Activated effector memory CD4-positive, alpha-beta T cell treated with Interleukin-2 at 50 U/mL for 16 hours (primary cell): ENCODE measurements around the gene MAPK8IP1.
A peak's percentile ranks its signal among the peaks of the same experiment; 100 is the strongest.

Experiments used
- DNase-seq: peaks from one replicate; pipeline ENCODE4 v3.0.0-alpha.2; 2020

The MAPK8IP1 gene

GRCh38 chr11:45928535-45929215, 43.2 kb downstream of the MAPK8IP1 start:
- no peak for DNase-seq

GRCh38 chr11:45929486-45930030, 44.1 kb downstream of the MAPK8IP1 start:
- no peak for DNase-seq

- DNase-seq: peak; percentile 34
These were observed 44.8 kb downstream of the MAPK8IP1 start for GRCh38 chr11:45930031-45930794.

GRCh38 chr11:45930951-45931570, 45.6 kb downstream of the MAPK8IP1 start:
- no peak for DNase-seq

- DNase-seq: no peak
These were observed 46.3 kb downstream of the MAPK8IP1 start for GRCh38 chr11:45931739-45932138.

GRCh38 chr11:45932217-45932616, 46.8 kb downstream of the MAPK8IP1 start:
- no peak for DNase-seq

GRCh38 chr11:45933131-45933831, 47.8 kb downstream of the MAPK8IP1 start:
- no peak for DNase-seq

- DNase-seq: no peak
These were observed 48.6 kb downstream of the MAPK8IP1 start for GRCh38 chr11:45933846-45934579.

- DNase-seq: no peak
These were observed 49.3 kb downstream of the MAPK8IP1 start for GRCh38 chr11:45934580-45935318.

- no peak for DNase-seq
These were observed 50.1 kb downstream of the MAPK8IP1 start for GRCh38 chr11:45935349-45936064.

- DNase-seq: no peak
These were observed 51.1 kb downstream of the MAPK8IP1 start for GRCh38 chr11:45936511-45937054.

GRCh38 chr11:45937916-45938315, 52.5 kb downstream of the MAPK8IP1 start:
- DNase-seq: no peak

- DNase-seq: no peak
These were observed 54.4 kb downstream of the MAPK8IP1 start for GRCh38 chr11:45939836-45940235.

GRCh38 chr11:45941285-45941684, 55.8 kb downstream of the MAPK8IP1 start:
- DNase-seq: no peak

- no peak for DNase-seq
These were observed 56.9 kb downstream of the MAPK8IP1 start for GRCh38 chr11:45942381-45942780.

- no peak for DNase-seq
These were observed 60.0 kb downstream of the MAPK8IP1 start for GRCh38 chr11:45945397-45945999.

- DNase-seq: no peak
These were observed 62.4 kb downstream of the MAPK8IP1 start for GRCh38 chr11:45947885-45948284.

- no peak for DNase-seq
These were observed 62.9 kb downstream of the MAPK8IP1 start for GRCh38 chr11:45948356-45948755.

- DNase-seq: no peak
These were observed 64.5 kb downstream of the MAPK8IP1 start for GRCh38 chr11:45949992-45950407.
